Measurements from ENCODE around the gene ESPN.

DNA sequence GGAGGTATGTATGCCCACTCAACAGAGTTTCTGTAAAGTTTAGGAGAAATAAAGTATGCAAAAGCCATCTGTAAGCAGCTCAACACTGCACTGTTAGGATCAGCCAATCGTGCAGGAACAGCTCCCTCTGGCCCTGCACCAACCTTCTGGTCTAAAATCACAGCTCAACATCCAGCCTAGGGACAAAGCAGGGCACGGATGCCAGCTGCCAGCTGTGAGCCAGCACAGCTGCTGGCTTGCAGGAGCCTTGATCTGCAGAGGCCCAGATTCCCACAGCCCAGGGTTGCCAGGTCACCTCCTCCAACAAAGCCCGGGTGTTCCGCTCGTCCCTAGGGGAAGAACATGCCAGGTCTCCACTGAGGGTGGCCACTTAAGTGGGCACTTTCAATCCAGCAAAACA, 39.6 kb upstream of the ESPN start:
- TF ChIP-seq, protein P1, sequence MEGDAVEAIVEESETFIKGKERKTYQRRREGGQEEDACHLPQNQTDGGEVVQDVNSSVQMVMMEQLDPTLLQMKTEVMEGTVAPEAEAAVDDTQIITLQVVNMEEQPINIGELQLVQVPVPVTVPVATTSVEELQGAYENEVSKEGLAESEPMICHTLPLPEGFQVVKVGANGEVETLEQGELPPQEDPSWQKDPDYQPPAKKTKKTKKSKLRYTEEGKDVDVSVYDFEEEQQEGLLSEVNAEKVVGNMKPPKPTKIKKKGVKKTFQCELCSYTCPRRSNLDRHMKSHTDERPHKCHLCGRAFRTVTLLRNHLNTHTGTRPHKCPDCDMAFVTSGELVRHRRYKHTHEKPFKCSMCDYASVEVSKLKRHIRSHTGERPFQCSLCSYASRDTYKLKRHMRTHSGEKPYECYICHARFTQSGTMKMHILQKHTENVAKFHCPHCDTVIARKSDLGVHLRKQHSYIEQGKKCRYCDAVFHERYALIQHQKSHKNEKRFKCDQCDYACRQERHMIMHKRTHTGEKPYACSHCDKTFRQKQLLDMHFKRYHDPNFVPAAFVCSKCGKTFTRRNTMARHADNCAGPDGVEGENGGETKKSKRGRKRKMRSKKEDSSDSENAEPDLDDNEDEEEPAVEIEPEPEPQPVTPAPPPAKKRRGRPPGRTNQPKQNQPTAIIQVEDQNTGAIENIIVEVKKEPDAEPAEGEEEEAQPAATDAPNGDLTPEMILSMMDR (IDR thresholded peaks at IDR 0.05), result no peak
- TF ChIP-seq POLR2A (IDR thresholded peaks at IDR 0.05), result no peak

Measured in adrenal gland (tissue), 5 donors.